ENCODE data around the gene RSL1D1. TPM values are rescaled to one million over a fixed set of nuclear protein-coding genes. Genes with fewer than 3 reads are reported as not detected.

The RSL1D1 gene
- total RNA-seq, 2 donors from 2014 or later, result 89.5 to 99.3 TPM

- peak; percentile 34 for DNase-seq
- Histone ChIP-seq H3K9ac (ENCODE audit: low read depth in 2 of 2, low read length in 2 of 2) (peak overlapping the region; percentile 99), H3K27me3 (no peaks in the 10 kb centered on the region), H3K36me3 (no peaks in the 10 kb centered on the region), H3K27ac (peak overlapping the region; percentile 97), H3K4me1 (peaks cover 11% of the 10 kb centered on the region), H3K4me3 (peak overlapping the region; percentile 70), H3K9me3 (no peaks in the 10 kb centered on the region)
- no peak for TF ChIP-seq CTCF (IDR thresholded peaks at IDR 0.05)
- intact Hi-C loops (cut with DNase I), result loop anchor here (10.0 kb wide), 1 partner anchor 53 kb away; the partner anchor contains the start of gene TXNDC11
These were observed 53.4 kb downstream of the RSL1D1 start for GRCh38 chr16:11797957-11798299.

DNA sequence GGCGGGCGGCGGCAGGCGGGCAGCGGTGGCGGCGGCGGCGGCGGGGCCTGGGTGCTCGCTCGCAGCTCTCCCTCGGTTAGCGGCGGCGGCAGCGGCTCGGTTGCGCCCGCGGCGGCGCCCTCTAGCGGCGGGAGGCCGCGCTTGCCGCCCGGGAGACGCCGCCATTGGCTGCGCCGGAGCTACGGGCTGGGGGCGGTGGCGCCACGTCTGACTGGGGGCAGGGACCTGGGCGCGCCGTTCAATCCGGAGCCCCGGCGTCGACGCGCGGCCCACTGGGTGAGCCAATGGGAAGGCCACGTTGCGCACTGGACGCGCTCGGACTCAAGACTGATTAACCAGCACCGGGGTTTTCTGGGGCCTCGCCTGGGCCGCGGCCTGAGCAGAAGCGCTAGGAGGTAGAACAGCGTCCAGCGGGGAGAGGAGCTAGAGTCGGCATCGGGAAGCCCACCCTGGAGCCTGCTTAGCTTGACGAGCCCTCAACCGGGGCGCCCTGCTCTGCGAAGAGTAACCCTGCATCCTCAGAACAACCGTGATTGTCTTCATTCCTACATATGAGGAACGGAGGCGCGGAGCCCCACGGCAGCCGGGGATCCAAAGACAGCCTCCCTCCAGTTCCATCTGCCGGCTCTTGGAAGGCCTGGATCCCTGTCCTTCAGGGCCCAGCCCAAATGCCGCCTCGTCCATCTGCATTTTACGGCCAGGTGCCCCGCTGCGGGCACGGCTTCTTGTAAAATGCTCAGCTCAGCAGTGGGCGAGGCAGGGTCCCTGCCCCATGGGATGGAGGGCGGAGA, 54.0 kb downstream of the RSL1D1 start, which contains the start of gene ZC3H7A:
ZC3H7A (minus strand) TSS at position 93 of the 791 bp plus-strand sequence. CDS start 14,904 bp downstream, outside the sequence.
- Histone ChIP-seq H3K4me3 (peak within 1 kb of the TSS; percentile 70), H3K36me3 (no peaks in the 10 kb centered on the region), H3K27ac (peak within 1 kb of the TSS; percentile 97), H3K4me1 (peaks cover 17% of the 10 kb centered on the region), H3K27me3 (no peaks in the 10 kb centered on the region), H3K9ac (ENCODE audit: low read depth in 2 of 2, low read length in 2 of 2) (peak within 1 kb of the TSS; percentile 99), H3K9me3 (no peaks in the 10 kb centered on the region)
- TF ChIP-seq CTCF (IDR thresholded peaks at IDR 0.05), result peak; percentile 77
- intact Hi-C loops (cut with DNase I), result loop anchor here (10.0 kb wide), 1 partner anchor 53 kb away; the partner anchor contains the start of gene TXNDC11
- DNase-seq, result peak; percentile 97

DNA sequence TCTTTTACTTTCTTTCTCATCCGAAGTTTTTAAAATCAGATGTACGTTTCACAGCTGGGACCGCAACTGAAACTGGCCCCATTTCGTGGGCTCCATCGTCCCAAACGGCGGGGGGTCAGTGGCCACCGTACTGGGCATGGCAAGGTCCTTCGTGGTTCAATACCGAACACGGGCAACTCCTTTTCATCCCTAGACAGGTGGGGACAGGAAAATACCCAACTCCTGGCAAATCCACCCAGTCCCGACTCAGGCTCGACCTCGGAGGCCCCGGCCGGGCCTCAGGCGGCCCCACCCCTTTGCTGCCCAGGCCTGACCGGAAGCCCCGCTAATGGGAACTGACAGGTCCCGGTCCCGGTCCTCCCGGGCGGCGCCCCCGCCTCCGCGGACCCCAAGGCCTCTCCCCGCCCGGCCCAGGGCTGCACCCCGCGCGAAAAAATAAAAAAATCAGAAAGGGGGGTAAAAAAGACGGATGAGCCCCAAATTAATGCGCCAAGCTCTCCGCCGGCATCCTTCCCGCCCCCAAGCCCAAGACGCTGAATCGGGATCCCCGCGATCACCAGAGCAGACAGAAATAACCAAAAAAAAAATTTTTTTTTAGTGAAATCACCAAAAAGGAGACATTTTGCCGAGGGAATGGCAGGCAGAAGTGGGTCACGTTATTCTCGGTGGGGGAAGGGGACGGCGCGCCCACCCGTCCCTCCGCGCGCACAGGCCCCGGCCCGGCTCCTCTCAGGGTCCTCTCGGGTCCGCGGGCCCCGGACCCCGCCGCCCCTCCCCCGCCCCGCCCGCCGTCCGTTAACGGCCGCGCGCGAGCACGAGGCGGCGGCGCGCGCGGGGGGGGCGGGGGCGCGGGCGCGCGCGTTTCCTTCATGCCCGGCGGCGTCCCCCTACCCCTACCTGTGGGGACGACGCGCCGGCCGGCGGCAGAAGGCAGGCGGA, 54.8 kb downstream of the RSL1D1 start:
- TF ChIP-seq CTCF (IDR thresholded peaks at IDR 0.05), result no peak
- intact Hi-C loops (cut with DNase I), result loop anchor here (10.0 kb wide), 1 partner anchor 52 kb away; the partner anchor contains the start of gene TXNDC11
- H3K9ac ChIP-seq (ENCODE audit: low read depth in 2 of 2, low read length in 2 of 2), result peak overlapping the region; percentile 73 to 99
- peak overlapping the region; percentile 64 for H3K4me3 ChIP-seq
- H3K27ac ChIP-seq, result peak overlapping the region; percentile 91
- no peaks in the 10 kb centered on the region for H3K9me3 ChIP-seq
- no peaks in the 10 kb centered on the region for H3K27me3 ChIP-seq
- H3K36me3 ChIP-seq, result no peaks in the 10 kb centered on the region
- DNase-seq, result peak; percentile 73
- peaks cover 20% of the 10 kb centered on the region for H3K4me1 ChIP-seq

GRCh38 chr16:11795887-11796226, 55.5 kb downstream of the RSL1D1 start:
- peak overlapping the region; percentile 91 for H3K27ac ChIP-seq
- H3K9ac ChIP-seq (ENCODE audit: low read depth in 2 of 2, low read length in 2 of 2), result peak overlapping the region; percentile 73 to 99
- H3K4me3 ChIP-seq, result peak overlapping the region; percentile 64
- no peak for DNase-seq
- intact Hi-C loops (cut with DNase I), result loop anchor here (10.0 kb wide), 1 partner anchor 51 kb away; the partner anchor contains the start of gene TXNDC11
- no peaks in the 10 kb centered on the region for H3K36me3 ChIP-seq
- TF ChIP-seq CTCF (IDR thresholded peaks at IDR 0.05), result no peak
- no peaks in the 10 kb centered on the region for H3K27me3 ChIP-seq
- H3K9me3 ChIP-seq, result no peaks in the 10 kb centered on the region
- peaks cover 20% of the 10 kb centered on the region for H3K4me1 ChIP-seq
